HEK293 (cell line): Measurements from ENCODE around the gene RALA.

Source experiments
- CTCF ChIA-PET: fragments of 350-600 bp; formaldehyde crosslinking; extraction: SDS; loops from one replicate; lab custom pipeline; 2021; ENCODE audit warnings: antibody characterized with exemption; lab: Yijun Ruan, JAX
- POLR2A ChIA-PET: fragments of 300-600 bp; formaldehyde crosslinking; extraction: SDS; loops from one replicate; lab custom pipeline; 2020; ENCODE audit warnings: antibody characterized with exemption, inconsistent platforms; lab: Yijun Ruan, JAX
- H3K27ac ChIP-seq: fragments of 200-500 bp; sonication (Bioruptor generic); 2 replicates; pipeline ENCODE4 v1.5.1; 2014; ENCODE audit warnings: low read depth, low read length, control low read depth, inconsistent platforms; ENCODE audit errors: extremely low read depth
- H3K36me3 ChIP-seq, 2 experiments: fragments of 200-500 bp in 1 of 2; sonication (Bioruptor generic) in 1 of 2; 1 replicate in 1 of 2; 2 replicates in 1 of 2; pipeline ENCODE4 v1.5.1; 2014 to 2017; ENCODE audit warnings: inconsistent platforms in 2 of 2, low read length in 2 of 2; ENCODE audit not compliant: control insufficient read depth in 2 of 2, insufficient read depth in 1 of 2
- H3K4me1 ChIP-seq: fragments of 200-500 bp; sonication (Bioruptor generic); 2 replicates; pipeline ENCODE4 v1.5.1; 2014; ENCODE audit warnings: mild to moderate bottlenecking, low read length, inconsistent platforms; ENCODE audit not compliant: control insufficient read depth, insufficient read depth
- H3K4me3 ChIP-seq: 2 replicates; pipeline ENCODE4 v1.5.1; 2011; ENCODE audit warnings: low read depth, mild to moderate bottlenecking, control low read depth, low read length, moderate library complexity
- H3K9me3 ChIP-seq: fragments of 200-500 bp; sonication (Bioruptor generic); 2 replicates; pipeline ENCODE4 v1.5.1; 2014; ENCODE audit warnings: low read depth, low read length, inconsistent platforms; ENCODE audit not compliant: control insufficient read depth, insufficient read depth
- BCL11A ChIP-seq: fragments of 450-650 bp; formaldehyde crosslinking; IDR thresholded peaks from 2 replicates; pipeline ENCODE4 v1.5.1; 2016; ENCODE audit warnings: low read depth, missing biosample characterization, missing genetic modification characterization
- KLF1 ChIP-seq: fragments of 450-650 bp; formaldehyde crosslinking; IDR thresholded peaks from 2 replicates; pipeline ENCODE4 v1.5.1; 2016; ENCODE audit warnings: missing biosample characterization, missing genetic modification characterization
- SALL2 ChIP-seq: fragments of 450-650 bp; formaldehyde crosslinking; IDR thresholded peaks from 2 replicates; pipeline ENCODE4 v1.5.0; 2017; ENCODE audit warnings: missing biosample characterization, mild to moderate bottlenecking, missing genetic modification characterization, borderline replicate concordance
- WT1 ChIP-seq: fragments of 450-650 bp; formaldehyde crosslinking; IDR thresholded peaks from 2 replicates; pipeline ENCODE4 v1.5.1; 2016; ENCODE audit warnings: missing biosample characterization, missing genetic modification characterization
- YY2 ChIP-seq: fragments of 450-650 bp; formaldehyde crosslinking; IDR thresholded peaks from 2 replicates; pipeline ENCODE4 v1.5.1; 2016; ENCODE audit warnings: missing biosample characterization, missing genetic modification characterization
- ZNF138 ChIP-seq: fragments of 450-650 bp; formaldehyde crosslinking; IDR thresholded peaks from 2 replicates; pipeline ENCODE4 v1.5.1; 2016; ENCODE audit warnings: missing biosample characterization, missing genetic modification characterization, borderline replicate concordance
- ZNF184 ChIP-seq: fragments of 450-650 bp; IDR thresholded peaks from 2 replicates; pipeline ENCODE4 v1.5.1; 2018; ENCODE audit warnings: missing biosample characterization, mild to moderate bottlenecking, missing genetic modification characterization
- ZNF391 ChIP-seq: fragments of 450-650 bp; formaldehyde crosslinking; IDR thresholded peaks from 2 replicates; pipeline ENCODE4 v1.5.1; 2016; ENCODE audit warnings: low read depth, missing biosample characterization, missing genetic modification characterization, borderline replicate concordance
- ZNF423 ChIP-seq: fragments of 450-650 bp; formaldehyde crosslinking; IDR thresholded peaks from 2 replicates; pipeline ENCODE4 v1.5.1; 2016; ENCODE audit warnings: missing biosample characterization, missing genetic modification characterization
- ZNF426 ChIP-seq: fragments of 450-650 bp; formaldehyde crosslinking; IDR thresholded peaks from 2 replicates; pipeline ENCODE4 v1.5.1; 2017; ENCODE audit warnings: missing biosample characterization, missing genetic modification characterization, mild to moderate bottlenecking, inconsistent platforms, moderate library complexity
- ZNF555 ChIP-seq: fragments of 450-650 bp; formaldehyde crosslinking; conservative IDR thresholded peaks from 2 replicates; pipeline ENCODE4 v1.5.1; 2017; ENCODE audit warnings: missing biosample characterization, mild to moderate bottlenecking, missing genetic modification characterization, inconsistent platforms
- ZNF621 ChIP-seq: fragments of 450-650 bp; formaldehyde crosslinking; IDR thresholded peaks from 2 replicates; pipeline ENCODE4 v1.5.1; 2017; ENCODE audit warnings: missing biosample characterization, missing genetic modification characterization
- ZNF626 ChIP-seq: fragments of 450-650 bp; sonication (Bioruptor Pico); formaldehyde crosslinking; IDR thresholded peaks from 2 replicates; pipeline ENCODE4 v1.5.1; 2018; ENCODE audit warnings: missing biosample characterization, missing genetic modification characterization, inconsistent platforms
- ZNF785 ChIP-seq: fragments of 450-650 bp; formaldehyde crosslinking; IDR thresholded peaks from 2 replicates; pipeline ENCODE4 v1.5.1; 2016; ENCODE audit warnings: missing biosample characterization, missing genetic modification characterization
- ZNF791 ChIP-seq: fragments of 450-650 bp; formaldehyde crosslinking; IDR thresholded peaks from 2 replicates; pipeline ENCODE4 v1.5.1; 2016; ENCODE audit warnings: missing biosample characterization, missing genetic modification characterization
- ZNF792 ChIP-seq: fragments of 450-650 bp; formaldehyde crosslinking; IDR thresholded peaks from 2 replicates; pipeline ENCODE4 v1.5.1; 2016; ENCODE audit warnings: missing biosample characterization, missing genetic modification characterization
- ZNF830 ChIP-seq: fragments of 450-650 bp; IDR thresholded peaks from 2 replicates; pipeline ENCODE4 v1.5.0; 2018; ENCODE audit warnings: missing biosample characterization, missing genetic modification characterization, low read depth, mild to moderate bottlenecking, moderate library complexity
- ZSCAN23 ChIP-seq: fragments of 450-650 bp; formaldehyde crosslinking; IDR thresholded peaks from 2 replicates; pipeline ENCODE4 v1.5.1; 2016; ENCODE audit warnings: missing biosample characterization, missing genetic modification characterization
- TF ChIP-seq, protein P1 (sequence below): fragments of 450-650 bp; formaldehyde crosslinking; conservative IDR thresholded peaks from 2 replicates; pipeline ENCODE4 v1.5.1; 2016; ENCODE audit warnings: low read depth, missing biosample characterization, missing genetic modification characterization
- TF ChIP-seq, protein P2 (sequence below): fragments of 450-650 bp; formaldehyde crosslinking; IDR thresholded peaks from 2 replicates; pipeline ENCODE4 v1.5.1; 2016; ENCODE audit warnings: missing biosample characterization, missing genetic modification characterization
- TF ChIP-seq, protein P3 (sequence below): fragments of 450-650 bp; formaldehyde crosslinking; conservative IDR thresholded peaks from 2 replicates; pipeline ENCODE4 v1.5.1; 2016; ENCODE audit warnings: low read depth, missing biosample characterization, missing genetic modification characterization

RALA gene

DNA sequence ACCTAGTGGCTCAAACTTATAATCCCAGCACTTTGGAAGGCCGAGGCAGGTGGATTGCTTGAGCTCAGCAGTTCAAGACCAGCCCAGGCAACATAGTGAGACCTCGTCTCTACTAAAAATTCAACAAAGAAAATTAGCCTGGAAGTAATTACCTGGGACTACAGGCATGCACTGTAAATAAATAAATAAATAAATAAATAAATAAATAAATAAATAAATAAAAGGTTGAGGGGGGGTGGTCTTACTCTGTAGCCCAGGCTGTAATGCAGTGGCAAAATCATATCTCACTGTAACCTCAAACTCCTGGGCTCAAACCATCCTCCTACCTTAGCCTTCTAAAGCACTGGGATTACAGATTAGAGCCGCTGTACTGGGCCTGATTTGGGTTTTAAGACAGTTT lies 50.5 kb downstream of the RALA start (continued):
- TF ChIP-seq, protein P1, sequence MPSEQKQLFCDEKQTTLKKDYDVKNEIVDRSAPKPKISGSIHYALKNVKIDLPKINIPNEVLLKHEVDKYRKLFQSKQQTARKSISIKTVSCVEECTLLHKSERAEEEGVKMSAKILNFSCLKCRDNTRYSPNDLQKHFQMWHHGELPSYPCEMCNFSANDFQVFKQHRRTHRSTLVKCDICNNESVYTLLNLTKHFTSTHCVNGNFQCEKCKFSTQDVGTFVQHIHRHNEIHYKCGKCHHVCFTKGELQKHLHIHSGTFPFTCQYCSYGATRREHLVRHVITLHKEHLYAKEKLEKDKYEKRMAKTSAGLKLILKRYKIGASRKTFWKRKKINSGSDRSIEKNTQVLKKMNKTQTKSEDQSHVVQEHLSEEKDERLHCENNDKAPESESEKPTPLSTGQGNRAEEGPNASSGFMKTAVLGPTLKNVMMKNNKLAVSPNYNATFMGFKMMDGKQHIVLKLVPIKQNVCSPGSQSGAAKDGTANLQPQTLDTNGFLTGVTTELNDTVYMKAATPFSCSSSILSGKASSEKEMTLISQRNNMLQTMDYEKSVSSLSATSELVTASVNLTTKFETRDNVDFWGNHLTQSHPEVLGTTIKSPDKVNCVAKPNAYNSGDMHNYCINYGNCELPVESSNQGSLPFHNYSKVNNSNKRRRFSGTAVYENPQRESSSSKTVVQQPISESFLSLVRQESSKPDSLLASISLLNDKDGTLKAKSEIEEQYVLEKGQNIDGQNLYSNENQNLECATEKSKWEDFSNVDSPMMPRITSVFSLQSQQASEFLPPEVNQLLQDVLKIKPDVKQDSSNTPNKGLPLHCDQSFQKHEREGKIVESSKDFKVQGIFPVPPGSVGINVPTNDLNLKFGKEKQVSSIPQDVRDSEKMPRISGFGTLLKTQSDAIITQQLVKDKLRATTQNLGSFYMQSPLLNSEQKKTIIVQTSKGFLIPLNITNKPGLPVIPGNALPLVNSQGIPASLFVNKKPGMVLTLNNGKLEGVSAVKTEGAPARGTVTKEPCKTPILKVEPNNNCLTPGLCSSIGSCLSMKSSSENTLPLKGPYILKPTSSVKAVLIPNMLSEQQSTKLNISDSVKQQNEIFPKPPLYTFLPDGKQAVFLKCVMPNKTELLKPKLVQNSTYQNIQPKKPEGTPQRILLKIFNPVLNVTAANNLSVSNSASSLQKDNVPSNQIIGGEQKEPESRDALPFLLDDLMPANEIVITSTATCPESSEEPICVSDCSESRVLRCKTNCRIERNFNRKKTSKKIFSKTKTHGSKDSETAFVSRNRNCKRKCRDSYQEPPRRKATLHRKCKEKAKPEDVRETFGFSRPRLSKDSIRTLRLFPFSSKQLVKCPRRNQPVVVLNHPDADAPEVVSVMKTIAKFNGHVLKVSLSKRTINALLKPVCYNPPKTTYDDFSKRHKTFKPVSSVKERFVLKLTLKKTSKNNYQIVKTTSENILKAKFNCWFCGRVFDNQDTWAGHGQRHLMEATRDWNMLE = no peak; the same call in 1 of the 2 replicates

DNA sequence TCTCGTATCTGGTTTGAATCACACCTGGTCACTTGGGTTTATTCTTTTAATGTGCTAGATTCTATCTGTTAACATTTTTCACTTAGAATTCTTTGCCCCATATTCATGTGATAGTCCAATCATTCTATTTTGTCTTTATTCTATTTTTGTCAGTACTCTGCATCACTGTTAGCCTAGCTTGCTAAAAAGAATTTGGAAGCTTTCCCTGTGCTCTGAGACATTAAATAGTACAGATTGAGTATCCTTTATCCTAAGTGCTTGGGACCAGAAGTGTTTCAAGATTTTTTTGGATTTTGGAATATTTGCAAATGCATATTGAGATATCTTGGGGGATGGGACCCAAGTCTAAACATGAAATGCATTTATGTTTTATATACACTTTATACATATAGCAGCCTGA lies 51.0 kb downstream of the RALA start:
- Histone ChIP-seq H3K4me1 (no peaks in the 10 kb centered on the region), H3K36me3 (no peaks in the 10 kb centered on the region), H3K9me3 (no peaks in the 10 kb centered on the region), H3K27ac (no peak overlapping the region), H3K4me3 (no peak overlapping the region)
- TF ChIP-seq ZNF391 (tag by site-specific recombination) (no peak), ZNF138 (no peak), ZNF830 (tag by site-specific recombination) (no peak), ZNF792 (tag by site-specific recombination) (no peak), ZNF791 (tag by site-specific recombination) (no peak), ZNF785 (tag by site-specific recombination) (no peak), ZNF626 (tag by site-specific recombination) (no peak), ZNF621 (tag by site-specific recombination) (no peak), ZNF184 (tag by site-specific recombination) (no peak), BCL11A (no peak), KLF1 (tag by site-specific recombination) (no peak), ZNF423 (tag by site-specific recombination) (no peak), WT1 (tag by site-specific recombination) (no peak), ZNF555 (tag by site-specific recombination) (no peak)
- TF ChIP-seq, protein P2, sequence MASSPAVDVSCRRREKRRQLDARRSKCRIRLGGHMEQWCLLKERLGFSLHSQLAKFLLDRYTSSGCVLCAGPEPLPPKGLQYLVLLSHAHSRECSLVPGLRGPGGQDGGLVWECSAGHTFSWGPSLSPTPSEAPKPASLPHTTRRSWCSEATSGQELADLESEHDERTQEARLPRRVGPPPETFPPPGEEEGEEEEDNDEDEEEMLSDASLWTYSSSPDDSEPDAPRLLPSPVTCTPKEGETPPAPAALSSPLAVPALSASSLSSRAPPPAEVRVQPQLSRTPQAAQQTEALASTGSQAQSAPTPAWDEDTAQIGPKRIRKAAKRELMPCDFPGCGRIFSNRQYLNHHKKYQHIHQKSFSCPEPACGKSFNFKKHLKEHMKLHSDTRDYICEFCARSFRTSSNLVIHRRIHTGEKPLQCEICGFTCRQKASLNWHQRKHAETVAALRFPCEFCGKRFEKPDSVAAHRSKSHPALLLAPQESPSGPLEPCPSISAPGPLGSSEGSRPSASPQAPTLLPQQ = no peak
- ChIA-PET POLR2A (no interaction called here), CTCF (interaction anchor here (0.7 kb wide), 1 partner anchor 48 kb away, joined by 3 read pairs; no protein-coding TSS in a partner anchor)

DNA sequence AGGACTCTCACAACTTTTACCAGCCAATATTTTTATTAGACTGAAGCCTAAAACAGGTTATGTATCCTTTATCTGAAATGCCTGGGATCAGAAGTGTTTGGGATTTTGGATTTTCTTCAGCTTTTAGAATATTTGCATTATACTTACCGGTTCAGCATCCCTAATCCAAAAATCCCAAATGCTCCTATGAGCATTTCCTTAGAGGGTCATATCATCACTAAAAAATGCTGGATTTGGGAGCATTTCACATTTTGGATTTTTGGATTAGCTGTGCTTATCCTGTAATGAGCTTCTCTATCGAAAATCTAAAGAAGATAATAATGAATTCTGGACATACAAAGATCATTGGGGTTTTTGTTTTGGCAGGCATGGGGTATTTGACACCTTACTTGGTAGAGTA lies 53.0 kb downstream of the RALA start:
- Histone ChIP-seq H3K4me3 (no peak overlapping the region), H3K9me3 (no peaks in the 10 kb centered on the region), H3K27ac (no peak overlapping the region), H3K36me3 (no peaks in the 10 kb centered on the region), H3K4me1 (no peaks in the 10 kb centered on the region)
- CTCF ChIA-PET = no interaction called here
- POLR2A ChIA-PET = no interaction called here
- no peak for TF ChIP-seq YY2 (tag by site-specific recombination)
- TF ChIP-seq SALL2 = no peak
- TF ChIP-seq ZSCAN23 (tag by site-specific recombination) = no peak
- TF ChIP-seq, protein P3, sequence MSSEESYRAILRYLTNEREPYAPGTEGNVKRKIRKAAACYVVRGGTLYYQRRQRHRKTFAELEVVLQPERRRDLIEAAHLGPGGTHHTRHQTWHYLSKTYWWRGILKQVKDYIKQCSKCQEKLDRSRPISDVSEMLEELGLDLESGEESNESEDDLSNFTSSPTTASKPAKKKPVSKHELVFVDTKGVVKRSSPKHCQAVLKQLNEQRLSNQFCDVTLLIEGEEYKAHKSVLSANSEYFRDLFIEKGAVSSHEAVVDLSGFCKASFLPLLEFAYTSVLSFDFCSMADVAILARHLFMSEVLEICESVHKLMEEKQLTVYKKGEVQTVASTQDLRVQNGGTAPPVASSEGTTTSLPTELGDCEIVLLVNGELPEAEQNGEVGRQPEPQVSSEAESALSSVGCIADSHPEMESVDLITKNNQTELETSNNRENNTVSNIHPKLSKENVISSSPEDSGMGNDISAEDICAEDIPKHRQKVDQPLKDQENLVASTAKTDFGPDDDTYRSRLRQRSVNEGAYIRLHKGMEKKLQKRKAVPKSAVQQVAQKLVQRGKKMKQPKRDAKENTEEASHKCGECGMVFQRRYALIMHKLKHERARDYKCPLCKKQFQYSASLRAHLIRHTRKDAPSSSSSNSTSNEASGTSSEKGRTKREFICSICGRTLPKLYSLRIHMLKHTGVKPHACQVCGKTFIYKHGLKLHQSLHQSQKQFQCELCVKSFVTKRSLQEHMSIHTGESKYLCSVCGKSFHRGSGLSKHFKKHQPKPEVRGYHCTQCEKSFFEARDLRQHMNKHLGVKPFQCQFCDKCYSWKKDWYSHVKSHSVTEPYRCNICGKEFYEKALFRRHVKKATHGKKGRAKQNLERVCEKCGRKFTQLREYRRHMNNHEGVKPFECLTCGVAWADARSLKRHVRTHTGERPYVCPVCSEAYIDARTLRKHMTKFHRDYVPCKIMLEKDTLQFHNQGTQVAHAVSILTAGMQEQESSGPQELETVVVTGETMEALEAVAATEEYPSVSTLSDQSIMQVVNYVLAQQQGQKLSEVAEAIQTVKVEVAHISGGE (tag by site-specific recombination) = no peak
- TF ChIP-seq ZNF426 = no peak
- TF ChIP-seq, all 188 proteins: peak for 0
